ENCODE measurements around the gene GJB3. TPM values are rescaled to one million over a fixed set of nuclear protein-coding genes. Genes with fewer than 3 reads are reported as not detected.

Gene GJB3
- total and polyA plus RNA-seq, 2 donors (not counting 1 experiment from before 2014, with no cell fraction given) = not detected

- H3K27ac Mint-ChIP-seq = no peak overlapping the region
- ChIA-PET POLR2A (no interaction called here), CTCF (no interaction called here)
- TF ChIP-seq CTCF (IDR thresholded peaks at IDR 0.05) (no peak), EZH2 (IDR thresholded peaks at IDR 0.05; ENCODE audit: borderline replicate concordance, insufficient read depth, low read depth, low read length, poor library complexity, severe bottlenecking) (no peak)
- peaks cover 23% of the 10 kb centered on the region for H3K4me1 Mint-ChIP-seq
- H3K4me3 Mint-ChIP-seq = peak overlapping the region; percentile 13
- H3K9me3 Mint-ChIP-seq (ENCODE audit: insufficient read depth) = no peaks in the 10 kb centered on the region
- Histone ChIP-seq H3K4me1 (ENCODE audit: control insufficient read depth in 2 of 2, insufficient read depth in 2 of 2, low read length in 2 of 2) (peaks cover 8 to 15% of the 10 kb centered on the region in 2 donors), H3K9me3 (ENCODE audit: control extremely low read depth in 1 of 3, control insufficient read depth in 2 of 3, insufficient read depth in 1 of 3, low read length in 2 of 3) (peaks cover 0 to 3% (median 0%) of the 10 kb centered on the region in 3 donors), H3K79me2 (ENCODE audit: control insufficient read depth, insufficient read depth, low read length) (no peaks in the 10 kb centered on the region), H3K4me2 (replicated peaks; ENCODE audit: low read depth, low read length, poor library complexity, severe bottlenecking) (no peak overlapping the region), H3K4me3 (ENCODE audit: control extremely low read depth in 1 of 5, extremely low read depth in 1 of 5, insufficient read depth in 1 of 5, low read depth in 2 of 5, low read length in 4 of 5) (no peak overlapping the region), H3K36me3 (replicated peaks in 1 of 2; ENCODE audit: control extremely low read depth in 1 of 2, control insufficient read depth in 1 of 2, extremely low read depth in 1 of 2, insufficient read depth in 2 of 2, low read length in 1 of 2) (no peaks in the 10 kb centered on the region), H3K27me3 (replicated peaks in 1 of 4; ENCODE audit: control extremely low read depth in 1 of 4, control insufficient read depth in 3 of 4, insufficient read depth in 4 of 4, low read length in 3 of 4) (peaks cover 0 to 27% (median 14%) of the 10 kb centered on the region in 4 experiments), H4K20me1 (ENCODE audit: control insufficient read depth, insufficient read depth, low read length, poor library complexity, severe bottlenecking) (no peaks in the 10 kb centered on the region), H3K9ac (ENCODE audit: low read length) (no peak overlapping the region), H2AFZ (ENCODE audit: insufficient read depth, low read depth, low read length, poor library complexity, severe bottlenecking) (no peak overlapping the region), H3K27ac (ENCODE audit: low read length in 2 of 2) (no peak overlapping the region)
- WGBS (ENCODE audit: insufficient coverage) = 84% methylated on average over 40 of the region's 40 CpGs
- peaks cover 42% of the 10 kb centered on the region for H3K27me3 Mint-ChIP-seq
- intact Hi-C loops (cut with micrococcal nuclease) = no loop called here
- DNase-seq = no peak
- ATAC-seq (ENCODE audit: low read depth) = no peak
Observed at GRCh38 chr1:34794001-34794789, 13.2 kb downstream of the GJB3 start.

GRCh38 chr1:34794790-34795180 lies 13.8 kb downstream of the GJB3 start:
- Histone ChIP-seq H2AFZ (ENCODE audit: insufficient read depth, low read depth, low read length, poor library complexity, severe bottlenecking) (no peak overlapping the region), H3K4me3 (ENCODE audit: control extremely low read depth in 1 of 5, extremely low read depth in 1 of 5, insufficient read depth in 1 of 5, low read depth in 2 of 5, low read length in 4 of 5) (no peak overlapping the region), H3K36me3 (replicated peaks in 1 of 2; ENCODE audit: control extremely low read depth in 1 of 2, control insufficient read depth in 1 of 2, extremely low read depth in 1 of 2, insufficient read depth in 2 of 2, low read length in 1 of 2) (no peaks in the 10 kb centered on the region), H3K4me1 (ENCODE audit: control insufficient read depth in 2 of 2, insufficient read depth in 2 of 2, low read length in 2 of 2) (peaks cover 8 to 15% of the 10 kb centered on the region in 2 donors), H4K20me1 (ENCODE audit: control insufficient read depth, insufficient read depth, low read length, poor library complexity, severe bottlenecking) (no peaks in the 10 kb centered on the region), H3K79me2 (ENCODE audit: control insufficient read depth, insufficient read depth, low read length) (no peaks in the 10 kb centered on the region), H3K9me3 (ENCODE audit: control extremely low read depth in 1 of 3, control insufficient read depth in 2 of 3, insufficient read depth in 1 of 3, low read length in 2 of 3) (peaks cover 0 to 3% (median 0%) of the 10 kb centered on the region in 3 donors), H3K9ac (ENCODE audit: low read length) (no peak overlapping the region), H3K27me3 (replicated peaks in 1 of 4; ENCODE audit: control extremely low read depth in 1 of 4, control insufficient read depth in 3 of 4, insufficient read depth in 4 of 4, low read length in 3 of 4) (peaks cover 0 to 27% (median 14%) of the 10 kb centered on the region in 4 experiments), H3K4me2 (replicated peaks; ENCODE audit: low read depth, low read length, poor library complexity, severe bottlenecking) (no peak overlapping the region), H3K27ac (ENCODE audit: low read length in 2 of 2) (no peak overlapping the region)
- Mint-ChIP-seq H3K27me3 (peaks cover 41% of the 10 kb centered on the region), H3K4me3 (no peak overlapping the region), H3K4me1 (peaks cover 23% of the 10 kb centered on the region), H3K9me3 (ENCODE audit: insufficient read depth) (no peaks in the 10 kb centered on the region), H3K27ac (no peak overlapping the region)
- TF ChIP-seq CTCF (IDR thresholded peaks at IDR 0.05) (no peak), EZH2 (IDR thresholded peaks at IDR 0.05; ENCODE audit: borderline replicate concordance, insufficient read depth, low read depth, low read length, poor library complexity, severe bottlenecking) (no peak)
- no peak for ATAC-seq (ENCODE audit: low read depth)
- POLR2A ChIA-PET = no interaction called here
- 91% methylated on average over 12 of the region's 12 CpGs for WGBS (ENCODE audit: insufficient coverage)
- intact Hi-C loops (cut with micrococcal nuclease) = no loop called here
- CTCF ChIA-PET = no interaction called here
- no peak for DNase-seq
